Neural cell (in vitro differentiated cells): ENCODE results near the gene PRCP. TPM values are rescaled to one million over a fixed set of nuclear protein-coding genes. Genes with fewer than 3 reads are reported as not detected.
A peak's percentile ranks its signal among the peaks of the same experiment; 100 is the strongest.

Experiments used
- H2AFZ ChIP-seq: fragments of 200-600, 300-800 bp; sonication (generic), shearing (Covaris generic); 2 replicates; pipeline ENCODE4 v1.6.0; 2014; ENCODE audit warnings: low read depth, mild to moderate bottlenecking, antibody characterized with exemption, low read length, moderate library complexity
- H3F3A ChIP-seq: fragments of 200-600 bp; shearing (Covaris generic); 2 replicates; pipeline ENCODE4 v1.6.1; 2016; ENCODE audit warnings: mild to moderate bottlenecking, moderate library complexity, mixed read lengths, antibody characterized with exemption, low read length; ENCODE audit not compliant: insufficient read depth, poor library complexity, severe bottlenecking
- H3K27ac ChIP-seq: fragments of 200-600, 300-800 bp; sonication (generic), shearing (Covaris generic); 2 replicates; pipeline ENCODE4 v1.5.1; 2014; ENCODE audit warnings: mild to moderate bottlenecking, low read length, moderate library complexity
- H3K27me3 ChIP-seq: fragments of 300-800, 200-600 bp; sonication (generic), shearing (Covaris generic); 2 replicates; pipeline ENCODE4 v1.6.0; 2014; ENCODE audit warnings: mild to moderate bottlenecking, low read depth, low read length, moderate library complexity; ENCODE audit not compliant: insufficient read depth
- H3K36me3 ChIP-seq: fragments of 300-800, 200-600 bp; sonication (generic), shearing (Covaris generic); 2 replicates; pipeline ENCODE4 v1.5.1; 2014; ENCODE audit warnings: mild to moderate bottlenecking, antibody characterized with exemption, low read length, moderate library complexity; ENCODE audit not compliant: insufficient read depth
- H3K4me2 ChIP-seq: fragments of 300-800, 200-600 bp; sonication (generic), shearing (Covaris generic); 2 replicates; pipeline ENCODE4 v1.6.0; 2014; ENCODE audit warnings: mild to moderate bottlenecking, low read length
- H3K4me3 ChIP-seq: fragments of 300-800, 200-600 bp; sonication (generic), shearing (Covaris generic); 2 replicates; pipeline ENCODE4 v1.5.1; 2014; ENCODE audit warnings: mild to moderate bottlenecking, low read length, moderate library complexity
- H3K79me2 ChIP-seq: fragments of 200-600 bp; shearing (Covaris generic); replicated peaks from 2 replicates; pipeline ENCODE4 v1.6.0; 2014; ENCODE audit warnings: mild to moderate bottlenecking, low read length, moderate library complexity; ENCODE audit not compliant: insufficient read depth
- H3K9ac ChIP-seq: fragments of 300-800, 200-600 bp; sonication (generic), shearing (Covaris generic); 2 replicates; pipeline ENCODE4 v1.6.1; 2016; ENCODE audit warnings: mild to moderate bottlenecking, low read length, mixed read lengths
- H3K9me2 ChIP-seq: fragments of 200-600 bp; shearing (Covaris generic); 2 replicates; pipeline ENCODE4 v1.6.1; 2016; ENCODE audit warnings: mild to moderate bottlenecking, low read length, mixed read lengths; ENCODE audit not compliant: insufficient read depth
- H3K9me3 ChIP-seq: fragments of 200-600, 300-800 bp; sonication (generic), shearing (Covaris generic); 2 replicates; pipeline ENCODE4 v1.6.1; 2016; ENCODE audit warnings: mild to moderate bottlenecking, mixed run types, low read length, moderate library complexity, mixed read lengths
- H4K20me1 ChIP-seq: fragments of 200-600 bp; shearing (Covaris generic); 2 replicates; pipeline ENCODE4 v1.6.1; 2016; ENCODE audit warnings: mild to moderate bottlenecking, mixed run types; ENCODE audit not compliant: insufficient read depth
- EP300 ChIP-seq: fragments of 450-650 bp; conservative IDR thresholded peaks from 2 replicates; pipeline ENCODE4 v1.6.1; 2014; ENCODE audit warnings: antibody characterized with exemption, mild to moderate bottlenecking, moderate library complexity; ENCODE audit not compliant: poor library complexity, severe bottlenecking
- EZH2 ChIP-seq: fragments of 200-600, 300-800 bp; shearing (Covaris generic), sonication (generic); IDR thresholded peaks from 2 replicates; pipeline ENCODE4 v1.6.1; 2014; ENCODE audit warnings: antibody characterized with exemption, low read length, borderline replicate concordance, mild to moderate bottlenecking; ENCODE audit not compliant: insufficient read depth, poor library complexity, severe bottlenecking
- MXI1 ChIP-seq: fragments of 450-650 bp; conservative IDR thresholded peaks from 2 replicates; pipeline ENCODE4 v1.6.1; 2014; ENCODE audit warnings: antibody characterized with exemption, mild to moderate bottlenecking; ENCODE audit not compliant: poor library complexity, severe bottlenecking
- POLR2AphosphoS5 ChIP-seq: IDR thresholded peaks from 2 replicates; pipeline ENCODE4 v1.6.1; 2012
- RAD21 ChIP-seq: fragments of 450-650 bp; conservative IDR thresholded peaks from 2 replicates; pipeline ENCODE4 v1.6.1; 2014; ENCODE audit warnings: antibody characterized with exemption, mild to moderate bottlenecking, moderate library complexity
- REST ChIP-seq: IDR thresholded peaks from 2 replicates; pipeline ENCODE4 v1.6.1; 2012; ENCODE audit warnings: borderline replicate concordance
- SMC3 ChIP-seq: fragments of 450-650 bp; conservative IDR thresholded peaks from 2 replicates; pipeline ENCODE4 v1.6.1; 2014; ENCODE audit warnings: antibody characterized with exemption, mild to moderate bottlenecking, moderate library complexity; ENCODE audit not compliant: poor library complexity
- TAF1 ChIP-seq: IDR thresholded peaks from 2 replicates; pipeline ENCODE4 v1.6.1; 2012; ENCODE audit warnings: low read depth
- polyA plus RNA-seq: library from polyadenylated mRNA; depleted of rRNA; stranded (reverse); fragments of >200 nt; gene quantifications from 2 replicates; pipeline ENCODE4 v1.2.3, GENCODE V29; 2014
- TF ChIP-seq, protein P1 (sequence below): fragments of 450-650 bp; IDR thresholded peaks from 2 replicates; pipeline ENCODE4 v1.5.1; 2014; ENCODE audit warnings: antibody characterized with exemption, mild to moderate bottlenecking, moderate library complexity; ENCODE audit not compliant: poor library complexity, severe bottlenecking

The PRCP gene
- polyA plus RNA-seq, 1 donor from 2014 or later, result 6.1 TPM

DNA sequence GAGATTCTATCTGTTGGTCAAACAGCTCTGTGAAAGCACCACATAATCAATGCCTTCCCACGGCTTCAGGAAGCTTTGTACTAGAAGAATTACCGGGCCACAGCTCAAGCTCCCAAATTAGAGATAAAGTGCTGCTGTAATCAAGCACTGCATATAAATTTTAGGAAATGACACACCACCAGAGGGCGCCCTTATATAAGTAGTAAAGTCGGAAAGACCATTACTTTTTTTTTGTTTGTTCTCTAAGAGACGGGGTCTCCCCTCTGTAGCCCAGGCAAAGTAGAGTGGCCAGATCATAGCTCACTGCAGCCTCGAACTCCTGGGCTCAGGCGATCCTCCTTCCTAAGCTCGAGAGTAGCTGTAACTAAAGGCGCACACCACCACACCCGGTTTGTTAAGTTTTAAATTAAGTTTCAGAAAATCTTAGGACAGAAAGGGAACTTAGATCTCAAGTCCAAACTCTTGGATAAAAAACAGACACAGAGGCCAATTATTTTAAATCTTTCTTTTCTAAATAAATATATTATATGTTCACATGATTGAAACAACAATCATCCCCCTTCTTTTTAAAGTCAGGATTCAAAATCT, 32.6 kb downstream of the PRCP start:
- no peak overlapping the region for H2AFZ ChIP-seq

DNA sequence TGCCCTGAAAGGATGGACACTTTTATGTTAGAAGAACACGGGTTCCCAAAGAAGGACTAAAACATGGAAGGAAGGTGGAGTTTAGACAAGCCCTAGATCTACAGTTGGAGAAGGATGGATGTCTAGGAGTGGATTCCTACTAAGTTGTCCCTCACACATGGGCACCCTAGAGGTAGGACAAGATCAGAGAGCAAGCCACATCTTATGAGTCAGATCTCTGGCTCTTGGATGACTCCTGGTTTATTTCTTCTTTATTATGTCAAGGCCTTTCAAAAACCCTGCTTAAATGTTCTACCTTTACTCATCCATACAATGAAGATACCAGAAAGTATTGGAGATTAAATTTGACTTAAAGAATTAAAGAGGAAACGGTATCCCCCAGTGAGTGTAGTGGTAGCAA, 34.4 kb downstream of the PRCP start:
- no peak overlapping the region for H3K27ac ChIP-seq
- no peak overlapping the region for H3K4me3 ChIP-seq
- TF ChIP-seq RAD21 (no peak), POLR2AphosphoS5 (no peak), TAF1 (no peak), SMC3 (no peak), EP300 (no peak), MXI1 (no peak), EZH2 (no peak)
- TF ChIP-seq, protein P1, sequence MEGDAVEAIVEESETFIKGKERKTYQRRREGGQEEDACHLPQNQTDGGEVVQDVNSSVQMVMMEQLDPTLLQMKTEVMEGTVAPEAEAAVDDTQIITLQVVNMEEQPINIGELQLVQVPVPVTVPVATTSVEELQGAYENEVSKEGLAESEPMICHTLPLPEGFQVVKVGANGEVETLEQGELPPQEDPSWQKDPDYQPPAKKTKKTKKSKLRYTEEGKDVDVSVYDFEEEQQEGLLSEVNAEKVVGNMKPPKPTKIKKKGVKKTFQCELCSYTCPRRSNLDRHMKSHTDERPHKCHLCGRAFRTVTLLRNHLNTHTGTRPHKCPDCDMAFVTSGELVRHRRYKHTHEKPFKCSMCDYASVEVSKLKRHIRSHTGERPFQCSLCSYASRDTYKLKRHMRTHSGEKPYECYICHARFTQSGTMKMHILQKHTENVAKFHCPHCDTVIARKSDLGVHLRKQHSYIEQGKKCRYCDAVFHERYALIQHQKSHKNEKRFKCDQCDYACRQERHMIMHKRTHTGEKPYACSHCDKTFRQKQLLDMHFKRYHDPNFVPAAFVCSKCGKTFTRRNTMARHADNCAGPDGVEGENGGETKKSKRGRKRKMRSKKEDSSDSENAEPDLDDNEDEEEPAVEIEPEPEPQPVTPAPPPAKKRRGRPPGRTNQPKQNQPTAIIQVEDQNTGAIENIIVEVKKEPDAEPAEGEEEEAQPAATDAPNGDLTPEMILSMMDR, result no peak

More for the DNA sequence above, 32.6 kb downstream of the PRCP start:
- Histone ChIP-seq H3K4me2 (no peak overlapping the region), H4K20me1 (no peaks in the 10 kb centered on the region), H3K9me2 (no peaks in the 10 kb centered on the region), H3K9me3 (no peaks in the 10 kb centered on the region), H3K36me3 (no peaks in the 10 kb centered on the region), H3K4me3 (no peak overlapping the region), H3K27me3 (no peaks in the 10 kb centered on the region), H3K79me2 (no peaks in the 10 kb centered on the region), H3F3A (no peaks in the 10 kb centered on the region), H3K9ac (no peak overlapping the region), H3K27ac (no peak overlapping the region)
- peak; percentile 78 for TF ChIP-seq SMC3
- TF ChIP-seq, protein P1, result peak; percentile 80
- TF ChIP-seq POLR2AphosphoS5, result no peak
- no peak for TF ChIP-seq MXI1
- no peak for TF ChIP-seq EZH2
- TF ChIP-seq TAF1, result no peak
- peak; percentile 71 for TF ChIP-seq RAD21
- no peak for TF ChIP-seq REST
- TF ChIP-seq EP300, result no peak

More for the DNA sequence above, 34.4 kb downstream of the PRCP start:
- H3K9ac ChIP-seq, result no peak overlapping the region
- H4K20me1 ChIP-seq, result no peaks in the 10 kb centered on the region
- H3K9me3 ChIP-seq, result no peaks in the 10 kb centered on the region
- H3K9me2 ChIP-seq, result no peaks in the 10 kb centered on the region
- no peaks in the 10 kb centered on the region for H3K79me2 ChIP-seq
- H2AFZ ChIP-seq, result no peak overlapping the region
- H3K4me2 ChIP-seq, result no peak overlapping the region
- no peaks in the 10 kb centered on the region for H3K27me3 ChIP-seq
- H3F3A ChIP-seq, result no peaks in the 10 kb centered on the region
- no peaks in the 10 kb centered on the region for H3K36me3 ChIP-seq
